K562 (cell line): ENCODE data around the gene OGFR. TPM values are rescaled to one million over a fixed set of nuclear protein-coding genes. Genes with fewer than 3 reads are reported as not detected.

Experiments used
- CBX2 ChIP-seq: fragments of 200-600 bp; sonication (generic); IDR thresholded peaks from one replicate; pipeline ENCODE4 v1.6.1; 2012; ENCODE audit warnings: mild to moderate bottlenecking, low read length, inconsistent platforms; ENCODE audit not compliant: insufficient read depth, poor library complexity, severe bottlenecking
- ETS1 ChIP-seq: conservative IDR thresholded peaks from 2 replicates; pipeline ENCODE4 v1.6.1; 2011; ENCODE audit warnings: low read depth, mild to moderate bottlenecking, low read length; ENCODE audit not compliant: control insufficient read depth
- ETV1 ChIP-seq: fragments of 450-650 bp; conservative IDR thresholded peaks from 2 replicates; pipeline ENCODE4 v1.6.1; 2016; ENCODE audit warnings: missing genetic modification characterization, control low read depth, low read depth, missing compliant biosample characterization
- ETV6 ChIP-seq, 3 experiments: fragments of 150-350 bp in 1 of 3; sonication (generic) in 1 of 3; formaldehyde crosslinking in 1 of 3; IDR thresholded peaks; 2 replicates each; pipeline versions ENCODE4 v1.6.1 to v1.8.0; 2014 to 2022; ENCODE audit warnings: borderline replicate concordance in 2 of 3, low read depth in 2 of 3, antibody characterized with exemption in 1 of 3, low read length in 1 of 3, mild to moderate bottlenecking in 1 of 3, missing genetic modification reagents in 1 of 3
- HNRNPLL ChIP-seq: fragments of 200-400 bp; formaldehyde crosslinking; IDR thresholded peaks from 2 replicates; pipeline ENCODE4 v1.6.1; 2017; ENCODE audit warnings: low read length, low read depth, mild to moderate bottlenecking; ENCODE audit not compliant: poor library complexity, severe bottlenecking
- JUNB ChIP-seq: fragments of 450-650 bp; formaldehyde crosslinking; conservative IDR thresholded peaks from 2 replicates; pipeline ENCODE4 v1.4.0; 2020; ENCODE audit warnings: mild to moderate bottlenecking
- KDM1A ChIP-seq, 2 experiments: fragments of 450-650 bp; IDR thresholded peaks; 2 replicates each; pipeline ENCODE4 v1.6.1; 2016; ENCODE audit warnings: mild to moderate bottlenecking in 2 of 2
- MBD1 ChIP-seq: fragments of 250-450 bp; sonication (Bioruptor Pico); IDR thresholded peaks from 2 replicates; pipeline ENCODE4 v1.8.0; 2022; ENCODE audit warnings: inconsistent platforms
- POU5F1 ChIP-seq: fragments of 150-350 bp; IDR thresholded peaks from 2 replicates; pipeline ENCODE4 v1.6.1; 2014; ENCODE audit warnings: borderline replicate concordance, low read length, low read depth, mild to moderate bottlenecking; ENCODE audit not compliant: partially characterized antibody
- SMARCE1 ChIP-seq: fragments of 450-650 bp; IDR thresholded peaks from 2 replicates; pipeline ENCODE4 v1.7.1; 2016; ENCODE audit warnings: mild to moderate bottlenecking
- TAL1 ChIP-seq: fragments of 450-650 bp; IDR thresholded peaks from 2 replicates; pipeline ENCODE4 v1.6.1; 2016; ENCODE audit warnings: mild to moderate bottlenecking
- USF1 ChIP-seq: sonication (generic); formaldehyde crosslinking; IDR thresholded peaks from 2 replicates; pipeline ENCODE4 v1.9.0; 2022; ENCODE audit warnings: mild to moderate bottlenecking, missing genetic modification reagents
- ZNF224 ChIP-seq: sonication (generic); formaldehyde crosslinking; IDR thresholded peaks from 2 replicates; pipeline ENCODE4 v1.8.0; 2022; ENCODE audit warnings: mild to moderate bottlenecking, missing genetic modification reagents
- ZNF589 ChIP-seq: fragments of 200-800 bp; sonication (Bioruptor generic); IDR thresholded peaks from 2 replicates; pipeline ENCODE4 v1.6.1; 2016; ENCODE audit warnings: low read depth, missing genetic modification characterization, missing compliant biosample characterization
- ZNF707 ChIP-seq: fragments of 250-450 bp; sonication (Bioruptor Pico); conservative IDR thresholded peaks from 2 replicates; pipeline ENCODE4 v1.8.0; 2022; ENCODE audit warnings: inconsistent platforms, mild to moderate bottlenecking, moderate library complexity
- ZNF830 ChIP-seq: fragments of 250-450 bp; sonication (Bioruptor Pico); IDR thresholded peaks from 2 replicates; pipeline ENCODE4 v1.5.0; 2021; ENCODE audit warnings: mild to moderate bottlenecking
- polyA plus RNA-seq, 8 experiments: library from polyadenylated mRNA; depleted of rRNA in 4 of 8; stranded (reverse) in 5 of 8; unstranded in 3 of 8; fragments of >200 nt; fragmentation: Nextera tagmentation in 2 of 8; fragmentation: Illumina TruSeq in 1 of 8; extraction: Ambion mirVana in 2 of 8; extraction: Trizol in 1 of 8; gene quantifications; 2 replicates each; pipeline versions ENCODE4 v1.2.1 to v1.2.3, GENCODE V29; 2011 to 2014; ENCODE audit warnings: inconsistent platforms in 1 of 8, missing spikeins in 1 of 8
- total RNA-seq, 7 experiments: library from RNA; depleted of rRNA in 6 of 7; stranded (reverse); fragments of >200 nt in 6 of 7; fragmentation: Illumina TruSeq in 2 of 7; extraction: Trizol in 2 of 7; gene quantifications; 2 replicates each; pipeline versions ENCODE4 v1.2.1 to v1.2.3, GENCODE V29; 2011 to 2021; ENCODE audit warnings: low replicate concordance in 1 of 7
- TF ChIP-seq, protein P1 (sequence below): sonication (generic); formaldehyde crosslinking; IDR thresholded peaks from 2 replicates; pipeline ENCODE4 v1.8.0; 2023; ENCODE audit warnings: mild to moderate bottlenecking, missing genetic modification reagents

The OGFR gene
- total and polyA plus RNA-seq, 9 of the 15 experiments (the other 6 are each of a cell fraction or from before 2014, with no cell fraction given) = 0.39 to 56.3 (median 17.5) TPM

DNA sequence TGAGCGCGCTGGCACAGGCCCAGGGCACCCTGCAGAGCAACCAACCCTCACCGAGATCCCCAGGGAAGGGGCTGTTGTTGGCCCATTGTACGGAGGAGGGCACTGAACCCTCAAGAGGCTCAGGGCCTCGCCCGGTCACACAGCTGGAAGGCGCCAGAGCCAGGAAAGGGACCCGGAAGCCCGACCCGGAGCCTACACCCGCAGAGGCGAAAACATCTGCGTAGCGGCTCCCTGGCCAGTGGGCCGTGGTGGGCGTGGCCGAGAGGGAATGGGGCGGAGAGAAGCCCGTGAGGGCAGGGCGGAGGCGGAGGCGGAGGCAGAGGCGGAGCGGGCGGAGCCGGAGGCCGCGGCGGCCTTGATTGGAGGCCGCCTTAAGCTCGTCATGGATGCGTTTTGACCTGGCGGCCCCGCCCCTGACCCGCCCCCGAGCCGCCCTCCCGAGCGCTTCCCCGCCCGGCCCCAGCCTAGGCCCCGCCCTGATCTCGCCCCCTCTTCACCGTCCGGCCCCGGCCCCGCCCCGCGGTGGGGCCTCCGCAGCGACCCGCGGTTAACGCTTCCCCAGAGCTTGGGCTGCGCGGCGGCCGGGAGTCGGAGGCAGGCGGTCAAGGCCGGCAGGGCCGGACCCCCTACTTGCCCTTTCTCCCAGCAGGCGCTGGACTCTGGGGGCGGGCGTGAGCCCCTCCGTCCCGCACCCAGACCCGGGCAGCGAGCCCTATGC lies 10.5 kb upstream of the OGFR start (continued):
- TF ChIP-seq SMARCE1 (no peak), ZNF589 (CRISPR knock-in tag) (no peak), ETS1 (peak; percentile 66), MBD1 (CRISPR knock-in tag) (no peak), CBX2 (no peak), ETV6 (IDR thresholded peaks at IDR 0.05; ENCODE audit: borderline replicate concordance in 1 of 2, low read depth in 2 of 2, low read length in 1 of 2) (no peak; a peak in 1 of 4 replicates), ETV6 (CRISPR knock-in tag; IDR thresholded peaks at IDR 0.05; ENCODE audit: borderline replicate concordance) (no peak), JUNB (CRISPR knock-in tag) (no peak), ZNF830 (0 out of 2 replicates have a peak, but pooled peaks have one; percentile 40), HNRNPLL (no peak), TAL1 (no peak), ETV1 (tag) (peak; percentile 19; the same call in 1 of the 2 replicates), POU5F1 (no peak), ZNF224 (CRISPR knock-in tag) (no peak), ZNF707 (CRISPR knock-in tag) (no peak), KDM1A (IDR thresholded peaks at IDR 0.05) (no peak), USF1 (CRISPR knock-in tag) (no peak)
- TF ChIP-seq, protein P1, sequence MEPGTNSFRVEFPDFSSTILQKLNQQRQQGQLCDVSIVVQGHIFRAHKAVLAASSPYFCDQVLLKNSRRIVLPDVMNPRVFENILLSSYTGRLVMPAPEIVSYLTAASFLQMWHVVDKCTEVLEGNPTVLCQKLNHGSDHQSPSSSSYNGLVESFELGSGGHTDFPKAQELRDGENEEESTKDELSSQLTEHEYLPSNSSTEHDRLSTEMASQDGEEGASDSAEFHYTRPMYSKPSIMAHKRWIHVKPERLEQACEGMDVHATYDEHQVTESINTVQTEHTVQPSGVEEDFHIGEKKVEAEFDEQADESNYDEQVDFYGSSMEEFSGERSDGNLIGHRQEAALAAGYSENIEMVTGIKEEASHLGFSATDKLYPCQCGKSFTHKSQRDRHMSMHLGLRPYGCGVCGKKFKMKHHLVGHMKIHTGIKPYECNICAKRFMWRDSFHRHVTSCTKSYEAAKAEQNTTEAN = no peak
